ENCODE results near the gene GGA1. TPM values are rescaled to one million over a fixed set of nuclear protein-coding genes. Genes with fewer than 3 reads are reported as not detected.

Gene GGA1
- polyA plus RNA-seq, 1 donor from 2014 or later = 31.3 TPM

- H3K36me3 Mint-ChIP-seq = peaks cover 1% of the 10 kb centered on the region
- H3K4me1 Mint-ChIP-seq = peaks cover 13 to 28% (median 22%) of the 10 kb centered on the region in 3 donors
- no peaks in the 10 kb centered on the region for H3K9me3 Mint-ChIP-seq
- H3K4me3 Mint-ChIP-seq = peak overlapping the region in 1 of 4 donors; percentile 75
- H3K27ac Mint-ChIP-seq = peak overlapping the region; percentile 63 to 87 (median 71)
- no peaks in the 10 kb centered on the region for H3K27me3 Mint-ChIP-seq
Measured at GRCh38 chr22:37672920-37673455, 64.4 kb downstream of the GGA1 start.

GRCh38 chr22:37674248-37674647 is 65.6 kb downstream of the GGA1 start:
- no peaks in the 10 kb centered on the region for H3K27me3 Mint-ChIP-seq
- no peaks in the 10 kb centered on the region for H3K9me3 Mint-ChIP-seq
- H3K4me1 Mint-ChIP-seq = peaks cover 13 to 30% (median 22%) of the 10 kb centered on the region in 3 donors
- H3K27ac Mint-ChIP-seq = peak overlapping the region; percentile 83 to 90 (median 88)
- H3K4me3 Mint-ChIP-seq = peak overlapping the region; percentile 47 to 91 (median 73)
- peaks cover 1% of the 10 kb centered on the region for H3K36me3 Mint-ChIP-seq

GRCh38 chr22:37674951-37675929 is 66.6 kb downstream of the GGA1 start, which contains the start of gene LGALS1:
Gene LGALS1 (plus strand): TSS chr22:37675636. CDS start chr22:37675703, 67 bp downstream.
- Mint-ChIP-seq H3K4me1 (peaks cover 14 to 27% (median 18%) of the 10 kb centered on the region in 3 donors), H3K9me3 (no peaks in the 10 kb centered on the region)

GRCh38 chr22:37675930-37676735 is 67.5 kb downstream of the GGA1 start:
- Mint-ChIP-seq H3K27ac (peak overlapping the region; percentile 90 to 99 (median 95)), H3K4me1 (peaks cover 15 to 27% (median 18%) of the 10 kb centered on the region in 3 donors), H3K36me3 (peaks cover 1% of the 10 kb centered on the region), H3K9me3 (no peaks in the 10 kb centered on the region), H3K4me3 (peak overlapping the region; percentile 91 to 97 (median 95)), H3K27me3 (no peaks in the 10 kb centered on the region)

More at GRCh38 chr22:37674951-37675929, 66.6 kb downstream of the GGA1 start, which contains the start of gene LGALS1:
- peak within 1 kb of the TSS; percentile 91 to 97 (median 95) for H3K4me3 Mint-ChIP-seq
- H3K27ac Mint-ChIP-seq = peak within 1 kb of the TSS; percentile 90 to 99 (median 95)
- no peaks in the 10 kb centered on the region for H3K27me3 Mint-ChIP-seq
- H3K36me3 Mint-ChIP-seq = peaks cover 1% of the 10 kb centered on the region

- Mint-ChIP-seq H3K4me3 (peak overlapping the region; percentile 91 to 97 (median 95)), H3K27ac (peak overlapping the region; percentile 90 to 99 (median 95)), H3K9me3 (no peaks in the 10 kb centered on the region), H3K4me1 (peaks cover 18 to 32% (median 20%) of the 10 kb centered on the region in 3 donors), H3K36me3 (peaks cover 1% of the 10 kb centered on the region), H3K27me3 (no peaks in the 10 kb centered on the region)
Measured at GRCh38 chr22:37676736-37677492, 68.3 kb downstream of the GGA1 start.

GRCh38 chr22:37677493-37677974 is 68.9 kb downstream of the GGA1 start:
- peak overlapping the region; percentile 90 to 99 (median 95) for H3K27ac Mint-ChIP-seq
- no peaks in the 10 kb centered on the region for H3K27me3 Mint-ChIP-seq
- H3K9me3 Mint-ChIP-seq = no peaks in the 10 kb centered on the region
- peak overlapping the region; percentile 91 to 97 (median 95) for H3K4me3 Mint-ChIP-seq
- peaks cover 1% of the 10 kb centered on the region for H3K36me3 Mint-ChIP-seq
- H3K4me1 Mint-ChIP-seq = peaks cover 11 to 26% (median 16%) of the 10 kb centered on the region in 3 donors

GRCh38 chr22:37678372-37678771 is 69.7 kb downstream of the GGA1 start:
- Mint-ChIP-seq H3K9me3 (no peaks in the 10 kb centered on the region), H3K4me3 (no peak overlapping the region), H3K4me1 (peaks cover 9 to 24% (median 14%) of the 10 kb centered on the region in 3 donors), H3K27ac (peak overlapping the region in 2 of 3 donors; percentile 85 to 90), H3K27me3 (no peaks in the 10 kb centered on the region), H3K36me3 (peaks cover 1% of the 10 kb centered on the region)

GRCh38 chr22:37679670-37680069 is 71.0 kb downstream of the GGA1 start:
- H3K9me3 Mint-ChIP-seq = no peaks in the 10 kb centered on the region
- peak overlapping the region in 1 of 4 donors; percentile 49 for H3K4me3 Mint-ChIP-seq
- peaks cover 5 to 19% (median 14%) of the 10 kb centered on the region in 3 donors for H3K4me1 Mint-ChIP-seq

GRCh38 chr22:37680191-37680851 is 71.7 kb downstream of the GGA1 start:
- Mint-ChIP-seq H3K36me3 (no peaks in the 10 kb centered on the region), H3K4me3 (peak overlapping the region in 1 of 4 donors; percentile 52), H3K9me3 (no peaks in the 10 kb centered on the region), H3K27me3 (no peaks in the 10 kb centered on the region), H3K27ac (peak overlapping the region in 1 of 3 donors; percentile 83), H3K4me1 (peaks cover 9 to 20% (median 10%) of the 10 kb centered on the region in 3 donors)

More at GRCh38 chr22:37679670-37680069, 71.0 kb downstream of the GGA1 start:
- no peaks in the 10 kb centered on the region for H3K36me3 Mint-ChIP-seq
- H3K27me3 Mint-ChIP-seq = no peaks in the 10 kb centered on the region
- peak overlapping the region in 1 of 3 donors; percentile 83 for H3K27ac Mint-ChIP-seq

GRCh38 chr22:37681001-37681424 is 72.4 kb downstream of the GGA1 start:
- H3K36me3 Mint-ChIP-seq = no peaks in the 10 kb centered on the region
- peak overlapping the region in 1 of 4 donors; percentile 52 for H3K4me3 Mint-ChIP-seq
- peaks cover 12 to 19% (median 13%) of the 10 kb centered on the region in 3 donors for H3K4me1 Mint-ChIP-seq
- peak overlapping the region in 1 of 3 donors; percentile 57 for H3K27ac Mint-ChIP-seq
- H3K9me3 Mint-ChIP-seq = no peaks in the 10 kb centered on the region
- no peaks in the 10 kb centered on the region for H3K27me3 Mint-ChIP-seq

GRCh38 chr22:37681556-37682049 is 73.0 kb downstream of the GGA1 start:
- no peaks in the 10 kb centered on the region for H3K27me3 Mint-ChIP-seq
- H3K27ac Mint-ChIP-seq = peak overlapping the region in 2 of 3 donors; percentile 57 to 80
- no peaks in the 10 kb centered on the region for H3K9me3 Mint-ChIP-seq
- no peaks in the 10 kb centered on the region for H3K36me3 Mint-ChIP-seq
- peak overlapping the region in 2 of 4 donors; percentile 12 to 52 for H3K4me3 Mint-ChIP-seq
- peaks cover 13 to 20% (median 13%) of the 10 kb centered on the region in 3 donors for H3K4me1 Mint-ChIP-seq
